ENCODE results near the gene MYO18A. TPM values are rescaled to one million over a fixed set of nuclear protein-coding genes. Genes with fewer than 3 reads are reported as not detected.

Gene MYO18A
- total RNA-seq, 1 donor = 39.8 TPM

DNA sequence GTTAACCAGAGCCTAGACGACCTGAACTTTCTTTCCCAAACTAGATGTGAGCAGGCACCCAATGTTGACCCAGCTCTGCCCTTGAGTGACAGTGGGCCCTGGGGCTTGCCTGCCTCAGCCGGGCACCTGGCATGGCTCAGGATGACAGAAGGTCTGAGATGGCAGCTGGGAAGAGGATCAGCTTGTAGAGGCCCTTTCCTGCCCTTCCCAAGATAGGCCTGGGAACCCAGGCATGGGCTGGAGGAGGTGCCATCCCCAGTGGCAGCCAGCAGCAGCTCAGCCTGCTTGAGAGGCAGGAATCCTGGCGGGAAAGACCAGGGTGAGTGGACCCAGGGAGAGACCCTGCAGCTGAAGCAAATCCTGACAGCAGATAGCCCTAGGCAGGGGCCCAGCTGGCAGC is 78.2 kb downstream of the MYO18A start:
- no peaks in the 10 kb centered on the region for H3K79me2 ChIP-seq (ENCODE audit: insufficient read depth, low read length)
- H4K20me1 ChIP-seq (ENCODE audit: insufficient read depth, low read length) = no peaks in the 10 kb centered on the region
- no peak overlapping the region for H3K4me3 ChIP-seq (ENCODE audit: insufficient read depth, low read length)
- H2AFZ ChIP-seq (ENCODE audit: low read length) = no peak overlapping the region
- DNase-seq (ENCODE audit: insufficient read length, low spot score, missing footprints) = no peak
- no peaks in the 10 kb centered on the region for H3K27me3 ChIP-seq (ENCODE audit: insufficient read depth, low read length)
- peaks cover 29% of the 10 kb centered on the region for H3K36me3 ChIP-seq (ENCODE audit: insufficient read depth, low read length)
- no peaks in the 10 kb centered on the region for H3K4me1 ChIP-seq (ENCODE audit: insufficient read depth, low read length)
- TF ChIP-seq, protein P1, sequence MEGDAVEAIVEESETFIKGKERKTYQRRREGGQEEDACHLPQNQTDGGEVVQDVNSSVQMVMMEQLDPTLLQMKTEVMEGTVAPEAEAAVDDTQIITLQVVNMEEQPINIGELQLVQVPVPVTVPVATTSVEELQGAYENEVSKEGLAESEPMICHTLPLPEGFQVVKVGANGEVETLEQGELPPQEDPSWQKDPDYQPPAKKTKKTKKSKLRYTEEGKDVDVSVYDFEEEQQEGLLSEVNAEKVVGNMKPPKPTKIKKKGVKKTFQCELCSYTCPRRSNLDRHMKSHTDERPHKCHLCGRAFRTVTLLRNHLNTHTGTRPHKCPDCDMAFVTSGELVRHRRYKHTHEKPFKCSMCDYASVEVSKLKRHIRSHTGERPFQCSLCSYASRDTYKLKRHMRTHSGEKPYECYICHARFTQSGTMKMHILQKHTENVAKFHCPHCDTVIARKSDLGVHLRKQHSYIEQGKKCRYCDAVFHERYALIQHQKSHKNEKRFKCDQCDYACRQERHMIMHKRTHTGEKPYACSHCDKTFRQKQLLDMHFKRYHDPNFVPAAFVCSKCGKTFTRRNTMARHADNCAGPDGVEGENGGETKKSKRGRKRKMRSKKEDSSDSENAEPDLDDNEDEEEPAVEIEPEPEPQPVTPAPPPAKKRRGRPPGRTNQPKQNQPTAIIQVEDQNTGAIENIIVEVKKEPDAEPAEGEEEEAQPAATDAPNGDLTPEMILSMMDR (IDR thresholded peaks at IDR 0.05; ENCODE audit: extremely low read depth, low read depth, low read length) = no peak
- no peak overlapping the region for H3K27ac ChIP-seq (ENCODE audit: low read depth, low read length)
- no peak overlapping the region for H3K4me2 ChIP-seq (ENCODE audit: insufficient read depth, low read length)
- H3K9me3 ChIP-seq (ENCODE audit: low read depth, low read length) = no peaks in the 10 kb centered on the region

DNA sequence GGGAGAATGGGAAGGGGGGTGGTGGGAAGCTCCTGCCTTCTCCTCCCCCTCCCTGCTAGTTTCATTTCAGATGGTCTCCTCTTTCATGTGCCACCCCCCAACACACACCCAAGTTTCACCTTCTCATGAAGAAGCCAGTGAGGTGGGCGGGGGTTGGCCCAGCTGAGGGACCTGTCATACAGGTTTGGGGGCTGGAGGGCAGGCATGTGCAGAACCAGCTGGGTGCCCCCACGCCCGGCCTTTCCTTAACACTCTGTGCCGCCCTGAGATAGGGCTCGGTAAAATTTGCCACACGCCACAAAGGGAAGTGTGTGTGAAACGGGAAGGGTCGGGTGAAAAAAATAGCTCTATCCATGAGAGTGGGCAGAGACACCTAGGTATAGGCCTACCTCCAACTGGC is 79.9 kb downstream of the MYO18A start:
- H3K27me3 ChIP-seq (ENCODE audit: insufficient read depth, low read length) = no peaks in the 10 kb centered on the region
- DNase-seq (ENCODE audit: insufficient read length, low spot score, missing footprints) = no peak
- no peak overlapping the region for H3K4me2 ChIP-seq (ENCODE audit: insufficient read depth, low read length)
- no peaks in the 10 kb centered on the region for H3K4me1 ChIP-seq (ENCODE audit: insufficient read depth, low read length)
- no peaks in the 10 kb centered on the region for H3K79me2 ChIP-seq (ENCODE audit: insufficient read depth, low read length)
- no peak overlapping the region for H2AFZ ChIP-seq (ENCODE audit: low read length)
- H3K4me3 ChIP-seq (ENCODE audit: insufficient read depth, low read length) = no peak overlapping the region
- no peaks in the 10 kb centered on the region for H4K20me1 ChIP-seq (ENCODE audit: insufficient read depth, low read length)
- no peaks in the 10 kb centered on the region for H3K9me3 ChIP-seq (ENCODE audit: low read depth, low read length)
- H3K36me3 ChIP-seq (ENCODE audit: insufficient read depth, low read length) = peaks cover 19% of the 10 kb centered on the region
- H3K27ac ChIP-seq (ENCODE audit: low read depth, low read length) = no peak overlapping the region
- TF ChIP-seq, protein P1 (IDR thresholded peaks at IDR 0.05; ENCODE audit: extremely low read depth, low read depth, low read length) = no peak

DNA sequence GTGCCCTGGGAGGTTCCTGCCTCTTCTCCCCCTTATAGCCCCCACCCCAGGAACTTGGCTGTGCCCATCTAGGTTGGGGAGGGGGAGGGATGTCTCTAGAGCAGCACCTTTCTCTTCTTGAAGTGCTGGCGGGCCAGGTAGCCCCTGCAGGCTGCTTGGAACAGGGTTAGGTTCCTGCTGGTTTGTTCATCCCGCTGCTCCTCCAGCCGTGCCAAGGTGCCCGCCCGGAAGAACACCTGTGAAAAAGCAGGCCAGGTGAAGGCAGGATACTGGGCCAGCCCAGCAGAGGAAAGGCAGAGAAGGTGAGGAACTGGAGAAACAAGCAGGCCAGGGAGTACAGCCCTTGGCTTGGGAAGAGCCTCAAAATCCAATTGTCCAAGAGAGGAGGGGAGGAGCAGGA is 80.7 kb downstream of the MYO18A start:
- Histone ChIP-seq H3K27ac (ENCODE audit: low read depth, low read length) (no peak overlapping the region), H3K27me3 (ENCODE audit: insufficient read depth, low read length) (no peaks in the 10 kb centered on the region), H3K4me1 (ENCODE audit: insufficient read depth, low read length) (no peaks in the 10 kb centered on the region), H3K79me2 (ENCODE audit: insufficient read depth, low read length) (no peaks in the 10 kb centered on the region), H3K36me3 (ENCODE audit: insufficient read depth, low read length) (peaks cover 21% of the 10 kb centered on the region), H4K20me1 (ENCODE audit: insufficient read depth, low read length) (no peaks in the 10 kb centered on the region), H3K4me2 (ENCODE audit: insufficient read depth, low read length) (no peak overlapping the region), H3K4me3 (ENCODE audit: insufficient read depth, low read length) (no peak overlapping the region), H2AFZ (ENCODE audit: low read length) (no peak overlapping the region), H3K9me3 (ENCODE audit: low read depth, low read length) (no peaks in the 10 kb centered on the region)
- DNase-seq (ENCODE audit: insufficient read length, low spot score, missing footprints) = no peak
- TF ChIP-seq, protein P1 (IDR thresholded peaks at IDR 0.05; ENCODE audit: extremely low read depth, low read depth, low read length) = no peak

DNA sequence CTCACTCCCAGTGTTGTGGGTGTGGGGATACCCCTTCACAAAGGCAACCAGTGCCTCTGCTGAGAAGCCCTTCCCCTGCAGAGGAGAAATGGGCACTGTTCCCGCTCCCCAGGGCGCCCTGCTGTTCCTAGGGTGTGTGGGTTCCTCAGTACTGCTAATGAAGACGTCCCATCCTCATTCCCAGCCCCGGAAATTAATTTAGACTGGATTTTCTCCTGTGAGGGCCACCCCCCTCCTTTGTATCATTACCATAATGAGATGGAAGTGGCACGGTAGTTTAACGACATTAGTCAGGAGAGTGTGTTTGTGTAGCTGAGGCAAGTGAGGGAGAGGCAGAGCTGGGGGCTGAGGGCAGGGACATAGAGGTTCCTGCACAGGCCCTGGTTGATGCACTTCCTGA is 84.1 kb downstream of the MYO18A start:
- Histone ChIP-seq H3K4me2 (ENCODE audit: insufficient read depth, low read length) (no peak overlapping the region), H3K27me3 (ENCODE audit: insufficient read depth, low read length) (no peaks in the 10 kb centered on the region), H3K9me3 (ENCODE audit: low read depth, low read length) (no peaks in the 10 kb centered on the region), H3K4me3 (ENCODE audit: insufficient read depth, low read length) (no peak overlapping the region), H2AFZ (ENCODE audit: low read length) (no peak overlapping the region), H3K27ac (ENCODE audit: low read depth, low read length) (no peak overlapping the region), H3K36me3 (ENCODE audit: insufficient read depth, low read length) (peaks cover 37% of the 10 kb centered on the region), H4K20me1 (ENCODE audit: insufficient read depth, low read length) (no peaks in the 10 kb centered on the region), H3K4me1 (ENCODE audit: insufficient read depth, low read length) (no peaks in the 10 kb centered on the region), H3K79me2 (ENCODE audit: insufficient read depth, low read length) (no peaks in the 10 kb centered on the region)
- TF ChIP-seq, protein P1 (IDR thresholded peaks at IDR 0.05; ENCODE audit: extremely low read depth, low read depth, low read length) = no peak
- no peak for DNase-seq (ENCODE audit: insufficient read length, low spot score, missing footprints)

Data from osteoblast (primary cell).